Measurements from ENCODE around the gene VCPKMT. TPM values are rescaled to one million over a fixed set of nuclear protein-coding genes. Genes with fewer than 3 reads are reported as not detected.
A peak's percentile ranks its signal among the peaks of the same experiment; 100 is the strongest.

Gene VCPKMT
- total and polyA plus RNA-seq, 9 of the 15 experiments (the other 6 are each of a cell fraction or from before 2014, with no cell fraction given): 2.7 to 7.8 (median 6.3) TPM

- Histone ChIP-seq H3K4me2 (ENCODE audit: insufficient read depth, low read length) (no peak overlapping the region), H3K9ac (ENCODE audit: insufficient read depth in 1 of 2, low read depth in 2 of 2, low read length in 2 of 2) (no peak overlapping the region), H3K79me2 (ENCODE audit: control insufficient read depth, insufficient read depth, low read length) (peaks cover 24% of the 10 kb centered on the region), H3K9me1 (ENCODE audit: control insufficient read depth, insufficient read depth, low read length) (no peaks in the 10 kb centered on the region), H3K4me1 (replicated peaks in 1 of 2; ENCODE audit: control insufficient read depth in 2 of 2, insufficient read depth in 2 of 2, low read length in 2 of 2) (peaks cover 4 to 6% of the 10 kb centered on the region in 2 experiments; a peak in 4 of 5 replicates), H3K36me3 (ENCODE audit: control insufficient read depth, insufficient read depth, low read length) (peaks cover 33% of the 10 kb centered on the region; the same call in 2 of the 3 replicates), H3K4me3 (no peak overlapping the region), H3K27me3 (ENCODE audit: control insufficient read depth in 2 of 2, insufficient read depth in 2 of 2, low read length in 2 of 2) (no peaks in the 10 kb centered on the region), H4K20me1 (replicated peaks; ENCODE audit: control insufficient read depth, insufficient read depth, low read length) (no peaks in the 10 kb centered on the region), H3K27ac (ENCODE audit: extremely low read depth, low read depth, low read length) (no peak overlapping the region; the same call in 2 of the 3 replicates), H3K9me3 (replicated peaks; ENCODE audit: control insufficient read depth, insufficient read depth, low read depth, low read length) (no peaks in the 10 kb centered on the region), H2AFZ (ENCODE audit: low read depth, low read length) (peak overlapping the region; percentile 92; the same call in 1 of the 2 replicates)
- no TSS peak for BruUV-seq (replicated peaks)
- FAIRE-seq: no peak
- ATAC-seq: no peak
- in situ Hi-C loops (cut with MboI): loop anchor here (25.0 kb wide), 1 partner anchor 480 kb away; the partner anchor contains the start of gene DNAAF2
- ChIA-PET CTCF (ENCODE audit: low intra/inter-chr PET ratio) (no interaction called here), POLR2A (no interaction called here)
- TF ChIP-seq GABPA (tag; conservative IDR thresholded peaks at IDR 0.05; ENCODE audit: low read depth) (0 out of 2 replicates have a peak, but pooled peaks have one; percentile 4), DDX20 (tag; IDR thresholded peaks at IDR 0.05; ENCODE audit: low read depth) (no peak), ZKSCAN1 (IDR thresholded peaks at IDR 0.05; ENCODE audit: low read depth, low read length) (no peak), ZZZ3 (IDR thresholded peaks at IDR 0.05) (no peak)
- 100% methylated on average over 2 of the region's 2 CpGs for WGBS (ENCODE audit: insufficient coverage, low coverage, missing lambda C conversion rate)
- intact Hi-C loops (cut with micrococcal nuclease): loop anchor here (5.0 to 10.0 kb wide), 2 partner anchors 117 to 415 kb away; partner anchors contain the start of genes MAP4K5 and SOS2
- no peak for DNase-seq (ENCODE audit: extremely low read depth in 1 of 4, low spot score in 3 of 4)
These were observed 1.1 kb upstream of the VCPKMT start for GRCh38 chr14:50117456-50117855.

- CTCF ChIA-PET (ENCODE audit: low intra/inter-chr PET ratio): no interaction called here
- intact Hi-C loops (cut with micrococcal nuclease) (loop anchor here (5.0 to 10.0 kb wide), 2 partner anchors 118 to 415 kb away; partner anchors contain the start of genes MAP4K5 and SOS2), in situ Hi-C loops (cut with MboI) (loop anchor here (25.0 kb wide), 1 partner anchor 480 kb away; the partner anchor contains the start of gene DNAAF2)
- peak overlapping the region; percentile 92 for H2AFZ ChIP-seq (ENCODE audit: low read depth, low read length)
- H4K20me1 ChIP-seq (replicated peaks; ENCODE audit: control insufficient read depth, insufficient read depth, low read length): no peaks in the 10 kb centered on the region
- peaks cover 24% of the 10 kb centered on the region for H3K79me2 ChIP-seq (ENCODE audit: control insufficient read depth, insufficient read depth, low read length)
- FAIRE-seq (no peak), ATAC-seq (no peak), DNase-seq (ENCODE audit: extremely low read depth in 1 of 4, low spot score in 3 of 4) (no peak)
- POLR2A ChIA-PET: interaction anchor here (1.2 to 1.6 kb wide), 3 partner anchors 10 to 265 kb away, joined by 3 to 7 read pairs (median 3); no protein-coding TSS in a partner anchor
- no peaks in the 10 kb centered on the region for H3K27me3 ChIP-seq (ENCODE audit: control insufficient read depth in 2 of 2, insufficient read depth in 2 of 2, low read length in 2 of 2)
- WGBS (ENCODE audit: insufficient coverage, low coverage, missing lambda C conversion rate): 31% methylated on average over 2 of the region's 2 CpGs
- no peaks in the 10 kb centered on the region for H3K9me3 ChIP-seq (replicated peaks; ENCODE audit: control insufficient read depth, insufficient read depth, low read depth, low read length)
- H3K4me1 ChIP-seq (replicated peaks in 1 of 2; ENCODE audit: control insufficient read depth in 2 of 2, insufficient read depth in 2 of 2, low read length in 2 of 2): peaks cover 4 to 6% of the 10 kb centered on the region in 2 experiments; a peak in 4 of 5 replicates
- BruUV-seq (replicated peaks): no TSS peak
- peak overlapping the region; percentile 76; the same call in 1 of the 2 replicates for H3K4me3 ChIP-seq
- H3K36me3 ChIP-seq (ENCODE audit: control insufficient read depth, insufficient read depth, low read length): peaks cover 37% of the 10 kb centered on the region; the same call in 2 of the 3 replicates
- peak overlapping the region; percentile 70 for H3K27ac ChIP-seq (ENCODE audit: extremely low read depth, low read depth, low read length)
- peak overlapping the region; percentile 82 for H3K4me2 ChIP-seq (ENCODE audit: insufficient read depth, low read length)
- H3K9ac ChIP-seq (ENCODE audit: insufficient read depth in 1 of 2, low read depth in 2 of 2, low read length in 2 of 2): peak overlapping the region in 1 of 2 experiments; percentile 80; a peak in 2 of 4 replicates
- H3K9me1 ChIP-seq (ENCODE audit: control insufficient read depth, insufficient read depth, low read length): no peaks in the 10 kb centered on the region
- TF ChIP-seq SP1 (CRISPR knock-in tag; IDR thresholded peaks at IDR 0.05) (no peak), IRF2 (CRISPR knock-in tag; IDR thresholded peaks at IDR 0.05) (no peak), SRSF9 (IDR thresholded peaks at IDR 0.05; ENCODE audit: borderline replicate concordance, low read depth, low read length) (no peak)
These were observed 594 bp upstream of the VCPKMT start for GRCh38 chr14:50116966-50117365.

Data from K562 (cell line).